ENCODE data around the gene IPO4. TPM values are rescaled to one million over a fixed set of nuclear protein-coding genes. Genes with fewer than 3 reads are reported as not detected.

Gene IPO4
- total and polyA plus RNA-seq, 2 of the 13 experiments (the other 11 are each of a cell fraction or from before 2014, with no cell fraction given), result 39.0 to 179 TPM

GRCh38 chr14:24136684-24137528 is 51.7 kb downstream of the IPO4 start (continued):
- no peak for TF ChIP-seq PAWR (CRISPR knock-in tag; IDR thresholded peaks at IDR 0.05; ENCODE audit: borderline replicate concordance)
- TF ChIP-seq KDM3A (CRISPR knock-in tag; IDR thresholded peaks at IDR 0.05; ENCODE audit: low read depth), result no peak
- 0 out of 2 replicates have a peak, but pooled peaks have one; percentile 32 for TF ChIP-seq FOXA1 (IDR thresholded peaks at IDR 0.05)
- no peak for TF ChIP-seq FOXA1 (CRISPR knock-in tag; IDR thresholded peaks at IDR 0.05)
- TF ChIP-seq, protein P1, sequence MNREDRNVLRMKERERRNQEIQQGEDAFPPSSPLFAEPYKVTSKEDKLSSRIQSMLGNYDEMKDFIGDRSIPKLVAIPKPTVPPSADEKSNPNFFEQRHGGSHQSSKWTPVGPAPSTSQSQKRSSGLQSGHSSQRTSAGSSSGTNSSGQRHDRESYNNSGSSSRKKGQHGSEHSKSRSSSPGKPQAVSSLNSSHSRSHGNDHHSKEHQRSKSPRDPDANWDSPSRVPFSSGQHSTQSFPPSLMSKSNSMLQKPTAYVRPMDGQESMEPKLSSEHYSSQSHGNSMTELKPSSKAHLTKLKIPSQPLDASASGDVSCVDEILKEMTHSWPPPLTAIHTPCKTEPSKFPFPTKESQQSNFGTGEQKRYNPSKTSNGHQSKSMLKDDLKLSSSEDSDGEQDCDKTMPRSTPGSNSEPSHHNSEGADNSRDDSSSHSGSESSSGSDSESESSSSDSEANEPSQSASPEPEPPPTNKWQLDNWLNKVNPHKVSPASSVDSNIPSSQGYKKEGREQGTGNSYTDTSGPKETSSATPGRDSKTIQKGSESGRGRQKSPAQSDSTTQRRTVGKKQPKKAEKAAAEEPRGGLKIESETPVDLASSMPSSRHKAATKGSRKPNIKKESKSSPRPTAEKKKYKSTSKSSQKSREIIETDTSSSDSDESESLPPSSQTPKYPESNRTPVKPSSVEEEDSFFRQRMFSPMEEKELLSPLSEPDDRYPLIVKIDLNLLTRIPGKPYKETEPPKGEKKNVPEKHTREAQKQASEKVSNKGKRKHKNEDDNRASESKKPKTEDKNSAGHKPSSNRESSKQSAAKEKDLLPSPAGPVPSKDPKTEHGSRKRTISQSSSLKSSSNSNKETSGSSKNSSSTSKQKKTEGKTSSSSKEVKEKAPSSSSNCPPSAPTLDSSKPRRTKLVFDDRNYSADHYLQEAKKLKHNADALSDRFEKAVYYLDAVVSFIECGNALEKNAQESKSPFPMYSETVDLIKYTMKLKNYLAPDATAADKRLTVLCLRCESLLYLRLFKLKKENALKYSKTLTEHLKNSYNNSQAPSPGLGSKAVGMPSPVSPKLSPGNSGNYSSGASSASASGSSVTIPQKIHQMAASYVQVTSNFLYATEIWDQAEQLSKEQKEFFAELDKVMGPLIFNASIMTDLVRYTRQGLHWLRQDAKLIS (CRISPR knock-in tag; IDR thresholded peaks at IDR 0.05), result no peak
- TF ChIP-seq ZNF557 (CRISPR knock-in tag; IDR thresholded peaks at IDR 0.05), result no peak
- no peak for TF ChIP-seq IKZF1 (IDR thresholded peaks at IDR 0.05)
- TF ChIP-seq ZNF768 (CRISPR knock-in tag; IDR thresholded peaks at IDR 0.05), result no peak
- TF ChIP-seq, protein P2, sequence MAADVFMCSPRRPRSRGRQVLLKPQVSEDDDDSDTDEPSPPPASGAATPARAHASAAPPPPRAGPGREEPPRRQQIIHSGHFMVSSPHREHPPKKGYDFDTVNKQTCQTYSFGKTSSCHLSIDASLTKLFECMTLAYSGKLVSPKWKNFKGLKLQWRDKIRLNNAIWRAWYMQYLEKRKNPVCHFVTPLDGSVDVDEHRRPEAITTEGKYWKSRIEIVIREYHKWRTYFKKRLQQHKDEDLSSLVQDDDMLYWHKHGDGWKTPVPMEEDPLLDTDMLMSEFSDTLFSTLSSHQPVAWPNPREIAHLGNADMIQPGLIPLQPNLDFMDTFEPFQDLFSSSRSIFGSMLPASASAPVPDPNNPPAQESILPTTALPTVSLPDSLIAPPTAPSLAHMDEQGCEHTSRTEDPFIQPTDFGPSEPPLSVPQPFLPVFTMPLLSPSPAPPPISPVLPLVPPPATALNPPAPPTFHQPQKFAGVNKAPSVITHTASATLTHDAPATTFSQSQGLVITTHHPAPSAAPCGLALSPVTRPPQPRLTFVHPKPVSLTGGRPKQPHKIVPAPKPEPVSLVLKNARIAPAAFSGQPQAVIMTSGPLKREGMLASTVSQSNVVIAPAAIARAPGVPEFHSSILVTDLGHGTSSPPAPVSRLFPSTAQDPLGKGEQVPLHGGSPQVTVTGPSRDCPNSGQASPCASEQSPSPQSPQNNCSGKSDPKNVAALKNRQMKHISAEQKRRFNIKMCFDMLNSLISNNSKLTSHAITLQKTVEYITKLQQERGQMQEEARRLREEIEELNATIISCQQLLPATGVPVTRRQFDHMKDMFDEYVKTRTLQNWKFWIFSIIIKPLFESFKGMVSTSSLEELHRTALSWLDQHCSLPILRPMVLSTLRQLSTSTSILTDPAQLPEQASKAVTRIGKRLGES (CRISPR knock-in tag; IDR thresholded peaks at IDR 0.05; ENCODE audit: borderline replicate concordance), result no peak
- no peak for TF ChIP-seq ZNF234 (CRISPR knock-in tag; conservative IDR thresholded peaks at IDR 0.05)
- peak; percentile 70; the same call in 1 of the 2 replicates for TF ChIP-seq SAFB2 (CRISPR knock-in tag; IDR thresholded peaks at IDR 0.05; ENCODE audit: borderline replicate concordance, low read depth)
- 0 out of 2 replicates have a peak, but pooled peaks have one; percentile 5 for TF ChIP-seq ZNF749 (CRISPR knock-in tag; IDR thresholded peaks at IDR 0.05; ENCODE audit: borderline replicate concordance)
- TF ChIP-seq CBFB (CRISPR knock-in tag; IDR thresholded peaks at IDR 0.05), result no peak
- no peak for TF ChIP-seq ZNF546 (CRISPR knock-in tag; conservative IDR thresholded peaks at IDR 0.05)
- TF ChIP-seq RBFOX2 (IDR thresholded peaks at IDR 0.05; ENCODE audit: low read depth, low read length), result no peak
- no peak for TF ChIP-seq HES4 (CRISPR knock-in tag; IDR thresholded peaks at IDR 0.05; ENCODE audit: borderline replicate concordance)
- TF ChIP-seq ZNF614 (CRISPR knock-in tag; IDR thresholded peaks at IDR 0.05; ENCODE audit: borderline replicate concordance), result peak; percentile 8; the same call in 1 of the 2 replicates
- peak; percentile 17; the same call in 1 of the 2 replicates for TF ChIP-seq CBX5 (CRISPR knock-in tag; IDR thresholded peaks at IDR 0.05; ENCODE audit: borderline replicate concordance)
- TF ChIP-seq THAP9 (CRISPR knock-in tag; IDR thresholded peaks at IDR 0.05; ENCODE audit: borderline replicate concordance), result peak; percentile 2; the same call in 1 of the 2 replicates

Data from HepG2 (cell line).